ENCODE data around the gene ACP3.

DNA sequence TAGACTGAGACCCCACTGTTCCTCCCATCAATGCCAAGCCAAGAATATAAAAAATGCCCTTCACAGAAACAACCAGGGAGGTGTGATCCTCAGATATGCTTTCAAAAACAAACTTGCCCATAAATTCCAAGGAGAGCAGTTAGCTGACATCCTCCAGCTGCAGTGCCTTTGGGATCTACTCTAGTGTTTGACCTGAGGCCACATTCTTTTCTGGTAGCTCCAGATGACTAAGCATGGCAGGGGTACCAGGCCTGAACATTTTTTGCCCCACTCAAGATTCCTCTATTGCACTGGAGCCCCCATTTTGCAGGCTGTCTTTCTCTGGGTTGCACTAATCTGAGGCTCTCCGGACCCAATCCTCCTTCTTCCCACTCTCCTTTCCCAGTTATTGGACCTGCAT, 27.9 kb upstream of the ACP3 start:
- TF ChIP-seq ZNF274 (IDR thresholded peaks at IDR 0.05; ENCODE audit: low read depth, low read length) (no peak), YY1 (IDR thresholded peaks at IDR 0.05; ENCODE audit: insufficient read depth, insufficient read length) (no peak)
